SK-N-SH treated with all-trans-retinoic acid at 6 μM for 48 hours (cell line): ENCODE results near the gene U2AF2.

Source experiments
- ATAC-seq: fragments of 200-7000 bp; cut with Tn5 transposase; 3 replicates; pipeline ENCODE4 v1.9.1; 2020; ENCODE audit warnings: mild to moderate bottlenecking, moderate library complexity
- ARNTL ChIP-seq: fragments of 450-650 bp; formaldehyde crosslinking; IDR thresholded peaks from 2 replicates; pipeline ENCODE4 v1.5.0; 2020; ENCODE audit warnings: low read depth, mild to moderate bottlenecking, moderate library complexity, borderline replicate concordance
- BACH2 ChIP-seq: fragments of 250-450 bp; sonication (Bioruptor Pico); IDR thresholded peaks from 2 replicates; pipeline ENCODE4 v1.9.0; 2021; ENCODE audit warnings: mild to moderate bottlenecking, borderline replicate concordance
- CREB5 ChIP-seq: fragments of 250-450 bp; sonication (Bioruptor Pico); IDR thresholded peaks from 2 replicates; pipeline ENCODE4 v1.5.1; 2020; ENCODE audit warnings: low read depth, mild to moderate bottlenecking, moderate library complexity
- CSDC2 ChIP-seq: fragments of 250-450 bp; sonication (Bioruptor Pico); IDR thresholded peaks from 2 replicates; pipeline ENCODE4 v1.5.0; 2020; ENCODE audit warnings: mild to moderate bottlenecking, moderate library complexity
- CSRNP3 ChIP-seq: fragments of 250-450 bp; sonication (Bioruptor Pico); IDR thresholded peaks from 2 replicates; pipeline ENCODE4 v1.5.1; 2021; ENCODE audit warnings: mild to moderate bottlenecking, moderate library complexity
- ESRRG ChIP-seq: fragments of 250-450 bp; sonication (Bioruptor Pico); IDR thresholded peaks from 2 replicates; pipeline ENCODE4 v1.6.1; 2021; ENCODE audit warnings: mild to moderate bottlenecking
- GLIS3 ChIP-seq: fragments of 250-450 bp; sonication (Bioruptor Pico); IDR thresholded peaks from 2 replicates; pipeline ENCODE4 v1.5.0; 2020; ENCODE audit warnings: mild to moderate bottlenecking, moderate library complexity
- ISL1 ChIP-seq: fragments of 250-450 bp; sonication (Bioruptor Pico); IDR thresholded peaks from 2 replicates; pipeline ENCODE4 v2.1.2; 2022; ENCODE audit warnings: mild to moderate bottlenecking, moderate library complexity
- OSR1 ChIP-seq: fragments of 250-450 bp; sonication (Bioruptor Pico); IDR thresholded peaks from 2 replicates; pipeline ENCODE4 v1.8.0; 2022; ENCODE audit warnings: moderate library complexity, mild to moderate bottlenecking, inconsistent platforms
- PATZ1 ChIP-seq: fragments of 250-450 bp; sonication (Bioruptor Pico); IDR thresholded peaks from 2 replicates; pipeline ENCODE4 v1.8.0; 2020; ENCODE audit warnings: mild to moderate bottlenecking, moderate library complexity, borderline replicate concordance
- PPARA ChIP-seq: fragments of 250-450 bp; sonication (Bioruptor Pico); IDR thresholded peaks from 2 replicates; pipeline ENCODE4 v1.5.0; 2020; ENCODE audit warnings: mild to moderate bottlenecking, borderline replicate concordance
- RARB ChIP-seq: fragments of 250-450 bp; sonication (Bioruptor Pico); IDR thresholded peaks from 2 replicates; pipeline ENCODE4 v1.8.0; 2021; ENCODE audit warnings: mild to moderate bottlenecking, moderate library complexity
- SNAI2 ChIP-seq: fragments of 250-450 bp; sonication (Bioruptor Pico); IDR thresholded peaks from 2 replicates; pipeline ENCODE4 v1.5.0; 2020; ENCODE audit warnings: mild to moderate bottlenecking, moderate library complexity
- TCF4 ChIP-seq: fragments of 250-450 bp; sonication (Bioruptor Pico); IDR thresholded peaks from 2 replicates; pipeline ENCODE4 v1.8.0; 2021; ENCODE audit warnings: mild to moderate bottlenecking, moderate library complexity, borderline replicate concordance
- TOX ChIP-seq: fragments of 250-450 bp; sonication (Bioruptor Pico); IDR thresholded peaks from 2 replicates; pipeline ENCODE4 v1.8.0; 2021; ENCODE audit warnings: mild to moderate bottlenecking, moderate library complexity, borderline replicate concordance
- TSHZ2 ChIP-seq: fragments of 250-450 bp; sonication (Bioruptor Pico); IDR thresholded peaks from 2 replicates; pipeline ENCODE4 v1.5.0; 2020; ENCODE audit warnings: mild to moderate bottlenecking, moderate library complexity
- ZC3H10 ChIP-seq: fragments of 250-450 bp; sonication (Bioruptor Pico); IDR thresholded peaks from 2 replicates; pipeline ENCODE4 v1.5.1; 2021; ENCODE audit warnings: mild to moderate bottlenecking, moderate library complexity
- ZFP3 ChIP-seq: fragments of 250-450 bp; sonication (Bioruptor Pico); IDR thresholded peaks from 2 replicates; pipeline ENCODE4 v1.5.0; 2020; ENCODE audit warnings: mild to moderate bottlenecking, moderate library complexity
- ZFP30 ChIP-seq: fragments of 450-650 bp; formaldehyde crosslinking; IDR thresholded peaks from 2 replicates; pipeline ENCODE4 v1.5.0; 2022; ENCODE audit warnings: mild to moderate bottlenecking, moderate library complexity
- ZNF565 ChIP-seq: fragments of 450-650 bp; formaldehyde crosslinking; conservative IDR thresholded peaks from 2 replicates; pipeline ENCODE4 v1.5.0; 2020; ENCODE audit warnings: low read depth, mild to moderate bottlenecking, moderate library complexity
- ZNF8 ChIP-seq: fragments of 450-650 bp; formaldehyde crosslinking; IDR thresholded peaks from 2 replicates; pipeline ENCODE4 v1.5.0; 2020; ENCODE audit warnings: mild to moderate bottlenecking, moderate library complexity

U2AF2 gene

GRCh38 chr19:55611983-55612645, 42.7 kb upstream of the U2AF2 start (continued):
- TF ChIP-seq CSRNP3 (no peak), ZNF8 (CRISPR knock-in tag) (no peak), ESRRG (CRISPR knock-in tag) (no peak), CSDC2 (CRISPR knock-in tag) (no peak), ZFP3 (no peak), OSR1 (CRISPR knock-in tag) (no peak)

GRCh38 chr19:55613396-55613795, 41.4 kb upstream of the U2AF2 start:
- no peak for ATAC-seq
- TF ChIP-seq SNAI2 (CRISPR knock-in tag) (no peak), CSRNP3 (no peak), ZFP3 (no peak), GLIS3 (CRISPR knock-in tag) (no peak), ZFP30 (no peak), TSHZ2 (CRISPR knock-in tag) (no peak), PPARA (CRISPR knock-in tag) (no peak), ZNF8 (CRISPR knock-in tag) (no peak), BACH2 (no peak), PATZ1 (CRISPR knock-in tag) (no peak), ESRRG (CRISPR knock-in tag) (no peak), ZNF565 (CRISPR knock-in tag) (no peak), TCF4 (no peak), ARNTL (CRISPR knock-in tag) (no peak), ZC3H10 (CRISPR knock-in tag) (no peak), CREB5 (CRISPR knock-in tag) (no peak)
- TF ChIP-seq, all 23 proteins: peak for 0

GRCh38 chr19:55613930-55614710, 40.7 kb upstream of the U2AF2 start:
- TF ChIP-seq TOX (no peak), ZFP3 (no peak), SNAI2 (CRISPR knock-in tag) (no peak), ISL1 (CRISPR knock-in tag) (no peak), ZFP30 (no peak), ARNTL (CRISPR knock-in tag) (no peak), PPARA (CRISPR knock-in tag) (no peak), RARB (no peak)
- no peak for ATAC-seq
